ENCODE data around the gene CDADC1.
A peak's percentile ranks its signal among the peaks of the same experiment; 100 is the strongest.

CDADC1 gene

DNA sequence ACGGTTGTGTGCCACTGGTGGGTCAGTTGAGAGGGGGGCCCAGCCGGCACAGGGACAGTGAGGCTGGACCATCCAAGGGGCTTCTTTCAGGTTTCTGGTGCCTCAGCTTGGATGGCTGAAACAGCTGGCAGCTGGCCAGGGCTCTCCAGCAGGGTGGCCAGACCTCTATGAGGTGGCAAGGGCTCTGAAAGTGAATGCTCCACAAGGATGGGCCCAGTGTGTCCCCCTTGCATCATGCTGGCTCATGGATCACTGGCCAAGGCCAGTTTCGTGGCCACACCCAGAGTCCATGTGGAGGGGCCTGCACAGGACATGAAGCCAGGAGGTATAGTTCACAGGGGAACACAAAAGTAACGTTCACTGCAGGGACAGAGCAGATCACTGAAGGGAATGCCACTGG is 49.6 kb downstream of the CDADC1 start:
- DNase-seq = no peak

DNA sequence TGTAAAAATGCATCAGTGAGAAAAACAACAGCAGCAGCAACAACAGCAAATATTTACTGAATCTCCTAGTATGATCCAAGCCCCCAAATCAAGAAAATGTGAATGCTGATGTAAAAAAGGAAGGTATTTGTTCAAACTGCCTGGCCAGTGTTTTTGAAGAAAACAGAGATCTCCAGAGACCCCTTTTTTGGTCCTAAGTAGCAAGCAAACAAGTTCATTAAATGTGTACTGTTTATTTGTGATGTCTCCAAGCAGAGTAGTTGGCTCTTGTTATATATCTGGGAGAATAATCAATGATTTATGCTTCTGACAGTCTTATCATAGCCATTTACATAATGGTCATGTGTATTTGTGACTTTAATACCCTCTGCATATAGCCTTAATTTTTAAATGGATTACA is 50.7 kb downstream of the CDADC1 start:
- no peak for DNase-seq

DNA sequence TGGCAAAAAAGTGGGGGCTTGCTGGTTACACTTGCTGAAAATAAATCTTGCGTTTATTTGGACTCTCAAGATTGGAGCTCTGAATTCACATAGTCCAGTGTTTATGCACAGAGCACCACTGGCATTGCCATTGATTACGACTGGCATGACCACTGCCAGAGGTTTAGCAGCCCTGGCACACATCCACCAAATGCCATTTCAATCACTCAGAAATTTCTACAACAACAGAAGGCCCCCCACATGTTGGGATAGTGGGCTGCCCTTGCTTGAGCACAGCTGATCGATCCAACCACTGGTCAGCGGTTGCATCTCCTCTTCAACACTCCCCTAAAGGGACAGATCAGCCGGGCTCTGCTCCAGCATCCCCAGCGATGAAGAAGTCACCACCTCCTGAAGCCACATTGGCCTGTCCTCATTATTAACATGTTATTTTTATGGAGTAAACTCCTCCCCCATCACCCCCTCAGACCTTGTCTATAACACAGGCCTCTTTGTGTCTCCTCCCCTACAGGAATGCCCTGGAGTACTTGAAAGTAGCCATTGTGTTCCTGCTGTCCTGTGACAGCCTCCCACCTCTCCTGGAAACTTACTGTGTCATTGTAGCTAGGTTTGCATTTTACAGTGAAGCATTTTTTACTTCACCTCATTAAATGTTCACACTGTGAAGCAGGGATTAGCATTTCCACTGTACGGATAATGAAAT is 51.3 kb downstream of the CDADC1 start:
- DNase-seq = no peak

DNA sequence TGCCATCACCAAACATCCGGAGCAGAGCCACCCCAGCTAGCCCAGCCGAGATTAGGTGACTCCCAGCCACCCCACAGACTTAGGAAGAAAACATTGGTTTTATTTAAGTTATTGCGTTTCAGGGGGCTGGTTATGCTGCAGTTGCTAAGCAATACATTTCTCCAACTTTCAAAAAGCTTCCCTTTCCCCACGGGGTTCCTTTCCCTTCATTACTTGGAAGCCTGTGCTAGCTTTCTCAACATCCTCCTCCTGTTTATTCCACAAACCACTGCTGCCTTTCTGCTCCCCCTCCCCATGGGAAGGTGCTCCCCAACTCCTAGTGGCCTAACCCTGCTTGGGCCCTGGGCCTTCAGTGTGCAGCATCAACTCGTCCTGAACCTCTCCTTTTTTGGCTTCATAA is 52.6 kb downstream of the CDADC1 start:
- no peak for DNase-seq

DNA sequence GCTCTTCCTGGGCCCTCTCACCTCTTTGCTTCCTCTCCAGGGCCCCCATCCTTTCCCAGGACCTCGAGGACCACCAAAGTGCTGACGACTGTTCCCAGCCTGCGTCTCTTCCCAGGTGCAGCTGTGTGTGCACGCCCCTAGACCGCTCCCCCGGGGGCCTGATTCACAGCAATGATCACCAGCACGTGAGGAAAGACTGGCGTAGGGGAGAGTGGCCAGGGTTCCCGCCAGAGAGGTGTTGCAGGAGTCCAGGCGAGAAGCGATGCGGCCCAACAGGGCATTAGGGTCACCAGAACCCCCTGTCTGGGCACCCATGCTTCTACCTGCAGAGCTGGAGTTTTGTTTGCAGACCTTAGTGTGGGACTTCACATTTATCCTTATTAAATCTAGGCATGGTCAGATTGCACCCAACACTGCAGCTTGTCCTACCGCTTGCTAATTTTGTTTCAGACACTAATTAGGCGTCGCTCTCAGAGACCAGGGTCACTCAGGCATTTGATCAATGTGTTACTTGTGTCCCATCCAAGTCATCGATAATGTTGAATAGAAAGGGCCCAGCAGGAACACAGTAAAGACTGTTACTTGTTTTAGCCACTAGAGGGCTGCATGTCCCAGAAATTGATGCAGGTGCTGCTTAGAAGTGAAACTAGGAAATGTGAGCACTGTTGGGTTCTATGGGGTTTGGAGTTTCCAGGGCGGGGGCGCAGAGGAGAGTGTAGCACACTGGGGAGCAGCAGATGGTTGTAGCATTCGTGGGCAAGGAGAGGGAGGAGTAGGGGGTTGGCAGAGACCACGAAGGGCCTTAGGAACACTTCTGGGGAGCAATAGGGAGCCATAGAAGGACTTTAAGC is 53.2 kb downstream of the CDADC1 start:
- DNase-seq = peak; percentile 86

DNA sequence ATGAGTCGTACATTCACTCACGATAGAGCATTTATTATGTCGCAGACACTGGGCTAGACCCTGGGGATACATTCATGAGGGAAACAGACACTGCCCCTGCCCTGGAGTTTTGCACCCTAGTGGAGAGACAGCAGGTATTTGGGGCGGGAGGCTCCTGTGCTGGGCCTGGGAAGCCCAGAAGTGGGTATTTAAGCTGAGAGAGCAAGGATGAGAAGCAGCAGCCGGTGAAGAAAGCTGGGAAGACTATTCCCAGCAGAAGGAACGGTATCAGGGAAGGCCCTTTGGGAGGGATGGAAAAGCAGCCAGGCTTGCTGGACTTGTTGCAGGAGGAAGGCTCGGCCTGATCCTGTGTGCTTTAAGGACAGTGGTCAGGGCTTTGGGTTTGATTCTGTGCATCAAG is 54.5 kb downstream of the CDADC1 start:
- no peak for DNase-seq

DNA sequence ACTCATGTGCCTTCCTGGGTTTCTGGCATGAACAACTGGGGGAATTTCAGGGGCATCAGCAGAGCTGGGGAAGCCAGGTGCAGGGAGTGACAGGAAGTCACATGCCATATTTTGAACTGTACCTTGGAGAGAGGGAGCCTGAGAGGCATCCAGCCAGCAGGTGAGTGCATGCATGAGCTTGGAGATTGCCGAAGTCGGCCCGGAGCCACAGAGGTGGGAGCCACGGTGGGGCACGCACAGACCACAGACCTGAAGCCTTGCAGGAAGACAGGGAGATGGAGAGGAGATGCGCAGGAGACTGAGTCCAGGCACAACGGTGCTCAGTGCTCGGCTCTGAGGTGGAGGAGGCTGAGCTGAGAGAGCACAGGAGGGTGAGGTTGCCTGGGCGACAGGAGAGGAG is 55.1 kb downstream of the CDADC1 start:
- no peak for DNase-seq

DNA sequence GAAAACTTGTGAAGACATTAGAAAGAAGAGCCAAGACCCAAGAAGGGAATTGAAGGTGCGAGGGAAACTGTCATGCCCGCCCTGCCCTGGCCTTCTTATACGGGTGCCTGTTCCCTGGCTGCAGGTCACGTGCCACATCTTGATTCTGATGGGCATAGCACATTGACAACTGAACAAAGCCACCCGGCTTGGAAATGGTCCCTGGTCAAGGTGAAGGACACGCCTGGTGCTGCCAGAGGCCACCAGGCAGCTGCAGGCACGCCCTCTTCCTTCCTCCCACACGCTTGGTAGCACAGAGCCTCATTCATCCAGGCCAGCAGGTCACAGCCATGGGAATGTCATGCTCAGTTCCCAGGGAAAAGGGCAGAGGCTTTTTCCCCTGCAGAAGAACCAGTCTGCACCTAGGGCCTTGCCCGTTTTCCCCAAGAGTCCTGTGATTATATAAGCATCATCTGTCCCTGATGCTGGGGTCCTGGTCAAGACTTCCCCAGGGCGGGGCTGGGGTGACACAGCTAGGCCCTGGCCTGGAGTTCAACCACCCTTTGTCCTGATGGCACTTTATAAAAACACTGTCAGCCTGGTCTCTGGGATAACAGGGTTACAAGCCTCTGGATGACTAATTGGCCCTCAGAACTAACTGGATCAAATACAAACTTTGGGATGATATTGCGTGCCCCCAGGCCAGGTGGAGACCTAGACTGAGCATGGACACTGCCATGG is 56.0 kb downstream of the CDADC1 start:
- no peak for DNase-seq

DNA sequence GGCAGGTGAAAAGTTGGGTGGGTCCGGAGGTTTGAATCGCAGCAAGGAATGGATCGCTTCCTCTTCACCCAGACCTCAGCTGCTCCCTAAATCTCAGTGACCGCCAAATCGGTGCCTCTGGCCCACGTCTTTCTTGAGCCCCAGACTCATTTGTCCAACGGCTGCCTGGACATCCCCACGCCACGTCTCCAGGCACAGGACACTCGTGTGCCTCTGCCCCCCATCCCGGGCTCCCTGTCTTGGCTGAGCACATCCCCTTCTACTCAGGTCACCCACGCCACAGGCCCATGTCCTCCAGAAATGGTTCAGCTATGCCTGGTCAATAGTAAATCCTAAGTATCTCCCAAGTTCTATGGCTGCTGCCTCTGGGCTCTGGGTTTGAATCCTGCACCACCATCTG is 56.6 kb downstream of the CDADC1 start:
- no peak for DNase-seq

DNA sequence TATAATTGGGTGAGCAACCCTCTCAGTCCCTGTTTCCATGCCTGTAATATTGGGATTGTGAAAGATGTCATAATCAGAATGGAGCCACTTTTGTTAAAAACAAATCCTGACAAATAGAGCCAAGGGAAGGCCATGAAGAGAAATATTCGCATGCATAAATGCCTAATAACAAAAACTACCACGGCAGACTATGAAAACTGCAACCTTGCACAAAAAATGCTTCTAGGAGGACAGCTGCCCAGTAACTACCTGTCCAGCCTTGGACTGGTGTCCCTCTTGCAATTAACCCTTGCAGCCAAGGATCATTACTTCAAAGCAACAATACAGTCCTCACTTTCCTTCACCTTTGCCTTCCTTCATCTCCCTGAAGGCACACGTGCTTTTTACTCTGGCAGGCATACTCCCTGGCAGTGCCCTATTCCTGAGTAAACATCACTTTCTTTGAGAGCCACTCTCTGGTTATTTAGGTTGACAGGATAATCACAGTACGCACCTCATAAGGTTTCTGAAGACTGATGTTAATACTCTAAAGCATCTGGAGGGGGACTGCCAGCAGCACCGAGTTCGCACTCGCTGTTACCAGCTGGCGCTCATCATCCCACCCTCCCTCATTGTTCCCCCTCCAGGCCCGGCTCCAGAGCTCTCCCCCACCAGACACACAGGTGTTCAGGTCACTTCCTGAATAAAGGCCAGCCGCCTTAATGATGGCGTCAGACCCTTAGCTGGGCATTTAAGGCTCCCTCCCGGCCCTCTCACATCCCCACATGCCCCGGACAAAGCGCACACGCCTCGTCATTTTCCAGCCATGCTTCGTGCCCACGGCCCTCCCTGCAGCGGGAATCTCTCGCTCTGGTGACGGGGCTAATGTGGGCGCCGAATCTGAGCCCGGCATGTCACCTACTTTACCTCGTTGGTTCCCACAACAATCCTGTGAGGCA is 57.3 kb downstream of the CDADC1 start:
- no peak for DNase-seq

DNA sequence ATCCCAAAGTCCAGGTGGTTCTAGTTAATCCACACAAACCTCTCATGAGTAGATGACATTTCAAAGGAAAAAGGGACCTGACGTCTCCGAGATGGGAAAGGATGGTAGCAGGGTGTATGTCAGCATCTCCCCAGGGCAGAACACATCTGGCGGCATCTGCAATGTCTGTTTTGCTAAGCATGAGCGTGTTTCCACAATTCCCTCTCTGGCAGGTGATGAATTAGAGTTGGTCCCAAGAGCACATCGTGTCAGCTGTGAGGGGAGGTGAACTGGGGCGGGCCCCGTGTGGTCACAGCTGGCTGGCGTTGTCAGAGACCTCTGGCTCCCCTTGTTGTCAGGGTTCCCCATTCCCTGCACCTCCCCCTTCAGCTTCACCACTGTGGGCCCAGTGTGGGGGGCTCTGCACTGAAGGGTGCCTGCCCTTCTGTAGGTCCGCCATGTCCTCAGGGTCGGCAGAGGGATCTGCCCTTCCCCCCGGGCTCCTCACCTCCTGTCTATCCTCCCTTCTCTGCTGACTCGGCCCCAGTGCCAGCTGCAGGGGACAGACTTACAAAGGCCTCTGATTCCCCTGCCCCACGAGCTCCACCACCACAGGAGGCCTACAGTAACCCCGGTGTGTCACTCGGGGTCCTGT is 58.2 kb downstream of the CDADC1 start:
- DNase-seq = no peak

DNA sequence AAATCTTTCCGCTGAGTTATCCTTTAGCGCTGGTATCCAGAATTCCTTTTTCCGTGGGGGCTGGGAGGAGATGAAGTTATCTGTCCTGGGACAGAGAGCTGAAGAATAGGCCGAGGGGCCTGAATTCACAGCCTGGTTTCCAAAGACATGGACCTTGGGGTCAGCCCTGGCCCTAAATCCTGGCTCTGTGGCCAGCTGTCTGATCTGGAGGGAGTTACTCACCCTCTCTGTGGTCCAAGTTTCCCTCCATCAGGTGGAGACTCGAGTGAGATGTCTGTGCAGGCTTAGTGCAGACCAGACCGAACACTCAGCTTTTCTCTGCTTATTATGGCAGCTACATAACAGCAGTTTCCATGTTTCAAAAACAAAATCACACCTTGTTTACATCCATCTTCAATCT is 59.6 kb downstream of the CDADC1 start:
- no peak for DNase-seq

DNA sequence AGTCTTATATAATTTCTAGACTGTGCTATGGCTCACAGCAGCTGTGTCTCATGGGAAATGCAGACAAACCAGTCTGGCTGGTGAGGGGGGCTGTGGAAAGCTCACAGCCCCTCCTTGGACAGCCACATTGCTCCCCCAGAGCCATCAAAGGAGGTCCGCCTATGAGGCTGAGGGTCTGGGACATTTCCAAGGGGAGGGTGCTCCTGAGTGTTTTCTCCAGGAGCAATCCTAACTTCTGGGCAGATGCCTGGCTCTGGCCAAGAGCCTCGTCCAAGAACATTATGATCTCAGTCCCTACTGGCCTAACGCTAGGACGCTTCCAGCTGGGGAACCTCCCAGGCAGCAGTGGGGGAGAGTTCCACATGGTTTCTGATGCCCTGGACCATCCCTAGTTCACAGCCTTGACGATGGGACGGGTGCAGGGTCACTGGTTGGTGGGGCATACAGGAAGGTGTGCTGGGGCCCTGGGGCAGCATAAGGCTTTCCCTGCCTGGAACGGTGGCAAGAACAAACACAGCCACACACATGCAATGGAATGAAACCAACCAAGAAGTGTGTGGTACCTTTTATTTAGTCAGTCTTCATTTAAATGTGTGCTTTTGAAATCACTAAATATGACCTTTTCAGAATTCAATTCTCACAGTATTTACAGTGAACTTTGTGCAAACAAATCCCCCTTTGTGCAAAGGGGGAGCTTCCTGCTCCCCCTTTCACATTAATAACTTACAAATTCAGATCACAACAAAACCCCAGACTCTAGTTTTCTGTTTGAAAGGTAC is 60.6 kb downstream of the CDADC1 start:
- no peak for DNase-seq

DNA sequence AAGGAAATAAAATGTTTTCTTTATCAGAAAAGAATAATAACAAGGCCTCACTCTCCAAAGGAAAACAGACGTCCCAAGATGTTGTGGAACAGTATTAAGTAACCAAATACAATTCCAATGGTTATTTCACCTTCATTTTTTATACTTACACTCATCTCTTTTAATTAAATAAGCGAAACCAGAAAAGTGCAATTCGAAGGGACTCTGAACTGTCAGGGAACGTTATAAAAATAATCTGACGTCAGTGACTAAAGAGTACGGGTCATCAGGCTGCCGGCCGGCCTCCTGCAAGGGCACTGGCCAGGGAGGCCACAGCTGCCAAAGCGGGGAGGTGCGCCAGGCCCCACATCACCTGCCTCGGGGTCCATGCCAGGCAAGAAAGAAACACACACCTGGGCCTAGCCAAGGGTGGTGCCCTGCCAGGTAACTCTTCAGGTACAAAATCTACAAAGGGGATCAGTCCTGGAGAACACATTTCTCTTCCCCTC is 61.2 kb downstream of the CDADC1 start:
- DNase-seq = no peak

DNA sequence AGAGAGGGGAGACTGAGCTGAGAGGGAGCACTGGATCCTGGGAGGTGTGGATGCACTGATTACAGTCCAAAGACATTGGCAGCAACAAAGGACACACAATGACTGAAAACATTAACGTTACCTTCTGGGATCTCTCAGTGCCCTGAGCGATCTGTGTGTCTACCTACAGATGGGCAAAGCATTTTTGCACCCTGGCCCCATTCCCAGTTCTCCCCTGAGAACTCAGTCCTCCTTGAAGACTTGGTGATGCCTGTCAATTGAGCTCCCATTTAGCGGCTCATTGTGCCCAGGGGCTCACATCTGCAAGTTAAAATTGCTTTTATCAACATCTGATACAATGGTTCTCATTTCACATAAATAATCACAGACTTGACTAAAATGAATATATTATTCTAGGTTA is 62.5 kb downstream of the CDADC1 start:
- DNase-seq = no peak

DNA sequence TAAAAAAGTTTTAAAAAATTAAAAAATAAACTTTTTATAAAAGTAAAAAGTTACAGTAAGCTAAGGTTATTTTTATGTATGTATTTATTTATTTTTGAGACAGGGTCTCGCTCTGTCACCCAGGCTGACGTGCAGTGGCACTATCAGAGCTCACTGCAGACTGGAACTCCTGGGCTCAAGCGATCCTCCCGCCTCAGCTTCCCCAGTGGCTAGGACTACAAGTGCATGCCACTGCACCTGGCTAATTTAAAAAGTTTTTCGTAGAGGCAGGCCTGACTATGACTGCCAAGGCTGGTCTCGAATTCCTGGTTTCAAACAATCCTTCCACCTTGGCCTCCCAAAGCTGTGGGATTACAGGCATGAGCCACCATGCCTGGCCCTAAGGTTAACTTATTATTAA is 64.1 kb downstream of the CDADC1 start:
- no peak for DNase-seq

DNA sequence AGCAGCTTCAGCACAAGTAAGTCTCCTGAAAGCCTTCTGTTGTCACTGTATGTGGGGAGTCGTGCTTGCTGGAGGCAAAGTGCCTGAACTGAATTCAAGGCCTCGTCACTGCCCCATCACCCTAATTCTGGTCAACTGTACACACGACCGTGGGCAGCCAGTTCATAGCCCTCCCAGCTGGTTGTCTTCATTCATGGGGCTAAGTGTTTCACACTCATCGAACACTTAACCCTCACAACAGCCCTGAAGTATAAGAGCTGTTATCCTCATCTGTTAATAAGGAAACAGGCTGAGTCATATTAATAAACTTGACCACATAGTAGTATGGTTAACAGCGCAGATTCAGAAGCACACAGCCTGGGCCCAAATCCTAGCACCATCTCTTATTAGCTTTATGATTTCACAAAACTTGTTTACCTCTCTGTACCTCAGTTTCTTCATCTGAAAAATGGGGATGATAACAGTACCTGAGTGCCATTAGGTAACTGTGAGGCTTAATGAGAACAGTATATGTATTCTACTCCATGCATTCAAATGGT is 66.7 kb downstream of the CDADC1 start:
- DNase-seq = peak; percentile 18

DNA sequence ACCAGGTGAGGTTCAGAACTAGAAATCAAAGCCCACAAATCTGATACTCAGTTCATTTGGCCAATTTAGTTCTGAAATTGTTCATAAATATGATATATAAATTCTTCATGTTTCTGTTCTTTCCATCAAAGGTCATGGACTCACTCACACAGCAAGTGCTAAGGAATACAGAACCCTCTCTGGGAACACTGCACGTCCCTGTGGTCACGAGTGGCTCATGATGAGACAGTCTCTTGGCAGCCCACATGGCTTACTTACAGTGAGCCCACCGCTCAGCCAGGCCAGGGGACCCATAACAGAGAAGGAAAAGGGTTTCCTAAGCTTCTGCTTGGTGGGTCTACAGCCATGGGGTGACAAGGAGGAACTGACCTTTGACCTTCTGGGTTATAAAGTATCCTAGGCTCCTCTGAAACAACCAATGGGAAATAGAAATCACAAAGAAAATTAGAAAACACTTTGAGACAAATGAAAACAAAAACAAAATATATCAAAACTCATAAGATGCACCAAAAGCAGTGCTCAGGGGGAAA is 67.4 kb downstream of the CDADC1 start:
- no peak for DNase-seq

DNA sequence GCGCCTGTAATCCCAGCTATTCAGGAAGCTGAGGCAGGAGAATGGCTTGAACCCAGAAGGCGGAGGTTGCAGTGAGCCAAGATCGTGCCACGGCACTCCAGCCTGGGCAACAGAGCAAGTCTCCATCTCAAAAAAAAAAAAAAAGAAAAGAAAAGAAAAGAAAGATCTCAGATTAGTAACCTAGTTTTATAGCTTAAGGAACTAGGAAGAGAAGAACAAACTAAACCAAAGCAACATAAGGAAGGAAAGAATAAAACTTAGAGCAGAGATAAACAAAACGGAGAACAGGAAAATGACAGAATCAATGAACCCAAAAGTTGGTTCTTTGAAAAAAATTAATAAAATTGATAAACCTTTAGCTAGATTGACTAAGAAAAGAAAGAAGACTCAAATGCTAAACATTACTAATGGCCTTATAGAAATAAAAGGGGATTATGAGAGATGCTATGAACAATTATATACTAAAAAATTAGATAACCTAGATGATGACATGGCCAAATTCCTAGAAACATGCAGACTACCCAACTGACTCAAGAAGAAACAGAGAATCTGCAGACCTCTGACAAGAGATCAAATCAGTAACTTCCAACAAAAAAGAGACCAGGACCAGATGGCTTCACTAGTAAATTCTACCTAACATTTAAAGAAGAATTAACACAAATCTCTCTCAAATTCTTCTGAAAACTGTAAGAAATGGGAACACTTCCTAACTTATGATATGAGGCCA is 68.2 kb downstream of the CDADC1 start:
- no peak for DNase-seq

DNA sequence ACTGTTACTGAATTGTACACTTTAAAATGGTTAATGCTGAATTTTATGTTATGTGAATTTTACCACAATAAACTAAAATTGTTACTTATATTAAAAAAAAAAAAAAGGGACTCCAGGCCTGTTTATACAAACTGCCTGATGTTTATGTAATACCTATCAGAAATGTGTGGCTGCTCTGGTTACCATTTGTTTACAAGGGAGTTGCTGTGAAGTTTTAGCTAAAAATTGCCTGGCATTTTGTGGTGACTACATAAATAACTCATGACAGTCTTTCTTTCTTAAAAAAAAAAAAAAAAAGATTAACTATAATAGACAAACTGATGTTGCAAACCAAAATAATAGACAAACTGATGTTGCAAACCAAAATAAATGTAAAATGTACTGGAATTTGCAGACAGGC is 71.8 kb downstream of the CDADC1 start:
- no peak for DNase-seq
